Heart right ventricle (tissue), 16 donors: ENCODE results near the gene SV2A. TPM values are rescaled to one million over a fixed set of nuclear protein-coding genes. Genes with fewer than 3 reads are reported as not detected.
"Not testable (repeated sequence)": the region's sequence is repeated elsewhere in the genome, so short reads cannot be mapped to it uniquely, and the experiment has no call there.

Source experiments
- ATAC-seq, 8 donors: fragments of 200-7000 bp; cut with Tn5 transposase; one replicate each; pipeline ENCODE4 v1.9.1; 2020; ENCODE audit warnings: mild to moderate bottlenecking in 8 of 8, moderate library complexity in 8 of 8, moderate number of reproducible peaks in 1 of 8
- DNase-seq, 2 donors: peaks; one replicate each; pipeline ENCODE4 v3.0.0-alpha.2; 2020
- H3K27ac ChIP-seq, 10 donors: fragments of 200-600 bp; sonication (generic) in 2 of 10; one replicate each; pipeline versions ENCODE4 v1.5.0 to v1.8.0; 2020 to 2022; ENCODE audit warnings: mild to moderate bottlenecking in 3 of 10
- H3K27me3 ChIP-seq, 7 donors: fragments of 200-600 bp; one replicate each; pipeline ENCODE4 v1.8.0; 2021 to 2022; ENCODE audit warnings: mild to moderate bottlenecking in 2 of 7
- H3K36me3 ChIP-seq, 9 donors: fragments of 200-600 bp; sonication (generic) in 1 of 9; one replicate each; pipeline versions ENCODE4 v1.5.0 to v1.8.0; 2020 to 2022; ENCODE audit warnings: mild to moderate bottlenecking in 2 of 9
- H3K4me1 ChIP-seq, 9 donors: fragments of 200-600 bp; sonication (generic) in 1 of 9; one replicate each; pipeline versions ENCODE4 v1.5.0 to v1.8.0; 2020 to 2022; ENCODE audit warnings: mild to moderate bottlenecking in 4 of 9
- H3K4me3 ChIP-seq, 10 donors: fragments of 200-600 bp; sonication (generic) in 2 of 10; one replicate each; pipeline versions ENCODE4 v1.5.0 to v1.8.0; 2020 to 2022; ENCODE audit warnings: mild to moderate bottlenecking in 7 of 10, moderate library complexity in 2 of 10
- H3K9me3 ChIP-seq, 11 donors: fragments of 200-600 bp in 10 of 11; sonication (generic) in 2 of 11; one replicate each; pipeline versions ENCODE4 v1.5.0 to v1.8.0; 2013 to 2022; ENCODE audit warnings: mild to moderate bottlenecking in 2 of 11, control low read depth in 1 of 11, moderate library complexity in 1 of 11
- WGBS, 2 donors: extraction: QIAGEN DNeasy Blood & Tissue Kit; methylation state at CpG; one replicate each; pipeline ENCODE4 v1.1.7; 2013; ENCODE audit warnings: inconsistent platforms in 1 of 2; 5-methylcytosine and 5-hydroxymethylcytosine counted together
- intact Hi-C, 10 donors: fragments of 100-400 bp; cut with DNase I; formaldehyde crosslinking; loops; one replicate each; pipeline versions ENCODE4 v1.11.1 to v1.14.2; 2022
- polyA plus RNA-seq, 2 donors: library from polyadenylated mRNA; stranded (reverse); fragments of 200-250 nt; gene quantifications; one replicate each; pipeline ENCODE4 v1.2.3, GENCODE V29; 2013
- total RNA-seq, 10 donors: library from RNA; stranded (reverse); fragmentation: NEBNext Ultra II Directional in 3 of 10; extraction: Animal tissue kit (Norgen Biotek cat#: 25700) in 3 of 10; gene quantifications; one replicate each; pipeline versions ENCODE4 v1.2.1 to v1.2.4, GENCODE V29; 2021 to 2023
- TF ChIP-seq, protein P1 (sequence below), 9 donors: fragments of 200-600 bp; sonication (generic) in 2 of 9; IDR thresholded peaks; one replicate each; pipeline versions ENCODE4 v1.5.0 to v1.8.0; 2021 to 2022; ENCODE audit warnings: antibody characterized with exemption in 9 of 9, mild to moderate bottlenecking in 5 of 9, moderate library complexity in 1 of 9
- donor health status: Arrhythmogenic right ventricular cardiomyopathy.
- donor health status: ischemic (EF 13 %, LVEDD 7.1; RV severe dilation, severe dysfunction).
- donor health status: healthy with polysubstance abuse.
- donor health status: DM: no; HTN: yes; CAD: no.
- donor health status: DM: no; HTN: no; CAD: no.
- donor health status: ischemic (EF 25% LVEDD 6.9; RV normal size, moderate dysfunction).
- donor health status: ischemic (EF 25% LVEDD 5.7; RV mildly dilated, moderate dysfunction).
- donor health status: healthy.
- donor health status: DM: yes; HTN: yes; CAD: no.
- donor health status: Ischemic cardiomyopathy.
- donor health status: ischemic (EF 35%, LVEDD 5.7; RV mildly dilated, moderate dysfunction).
- donor health status: nonischemic (EF 11% LVEDD 7.7; RV severe dilation, severe dysfunction).
- donor health status: DM: yes; HTN: yes; CAD: no.
- donor health status: PGD.
- donor health status: ischemic (EF 29% LVEDD 5.4; RV normal size, mild dysfunction).
- donor health status: nonischemic (EF 23%, LVEDD 6.1; RV moderate dilation, normal function).

The SV2A gene
- total and polyA plus RNA-seq, 12 donors, result 0.14 to 0.68 (median 0.37) TPM

DNA sequence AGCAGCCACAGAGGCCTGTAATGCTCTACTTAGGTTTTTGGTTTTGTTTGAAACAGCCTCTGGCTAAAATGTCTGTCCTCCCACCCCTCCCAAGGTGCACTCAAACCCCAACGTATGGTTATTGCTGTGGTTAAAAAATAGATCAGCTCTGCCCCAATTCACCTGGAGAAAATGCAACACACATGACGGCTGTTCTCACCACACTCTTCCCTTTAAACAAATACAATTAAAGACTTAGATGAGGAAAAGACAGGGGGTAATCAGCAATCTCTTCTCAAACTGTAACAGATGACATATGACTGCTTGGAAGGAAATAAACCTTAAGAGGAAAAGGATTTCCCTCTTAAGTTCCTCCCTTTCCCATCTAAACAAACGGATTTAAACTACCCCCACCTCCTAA, 25.2 kb upstream of the SV2A start:
- intact Hi-C loops, result no loop called here
- no peaks in the 10 kb centered on the region for H3K9me3 ChIP-seq
- peaks cover 0 to 51% (median 19%) of the 10 kb centered on the region in 9 donors for H3K36me3 ChIP-seq
- peaks cover 0 to 4% (median 0%) of the 10 kb centered on the region in 7 donors for H3K27me3 ChIP-seq
- DNase-seq (no peak), ATAC-seq (no peak)
- TF ChIP-seq, protein P1, sequence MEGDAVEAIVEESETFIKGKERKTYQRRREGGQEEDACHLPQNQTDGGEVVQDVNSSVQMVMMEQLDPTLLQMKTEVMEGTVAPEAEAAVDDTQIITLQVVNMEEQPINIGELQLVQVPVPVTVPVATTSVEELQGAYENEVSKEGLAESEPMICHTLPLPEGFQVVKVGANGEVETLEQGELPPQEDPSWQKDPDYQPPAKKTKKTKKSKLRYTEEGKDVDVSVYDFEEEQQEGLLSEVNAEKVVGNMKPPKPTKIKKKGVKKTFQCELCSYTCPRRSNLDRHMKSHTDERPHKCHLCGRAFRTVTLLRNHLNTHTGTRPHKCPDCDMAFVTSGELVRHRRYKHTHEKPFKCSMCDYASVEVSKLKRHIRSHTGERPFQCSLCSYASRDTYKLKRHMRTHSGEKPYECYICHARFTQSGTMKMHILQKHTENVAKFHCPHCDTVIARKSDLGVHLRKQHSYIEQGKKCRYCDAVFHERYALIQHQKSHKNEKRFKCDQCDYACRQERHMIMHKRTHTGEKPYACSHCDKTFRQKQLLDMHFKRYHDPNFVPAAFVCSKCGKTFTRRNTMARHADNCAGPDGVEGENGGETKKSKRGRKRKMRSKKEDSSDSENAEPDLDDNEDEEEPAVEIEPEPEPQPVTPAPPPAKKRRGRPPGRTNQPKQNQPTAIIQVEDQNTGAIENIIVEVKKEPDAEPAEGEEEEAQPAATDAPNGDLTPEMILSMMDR (IDR thresholded peaks at IDR 0.05), result no peak
- 44 to 45% methylated on average over 3 of the region's 3 CpGs for WGBS, 2 donors
- H3K4me1 ChIP-seq, result peaks cover 0 to 32% (median 21%) of the 10 kb centered on the region in 9 donors
- no peak overlapping the region for H3K4me3 ChIP-seq
- H3K27ac ChIP-seq, result peak overlapping the region in 5 of 10 donors; percentile 1 to 54 (median 47)

DNA sequence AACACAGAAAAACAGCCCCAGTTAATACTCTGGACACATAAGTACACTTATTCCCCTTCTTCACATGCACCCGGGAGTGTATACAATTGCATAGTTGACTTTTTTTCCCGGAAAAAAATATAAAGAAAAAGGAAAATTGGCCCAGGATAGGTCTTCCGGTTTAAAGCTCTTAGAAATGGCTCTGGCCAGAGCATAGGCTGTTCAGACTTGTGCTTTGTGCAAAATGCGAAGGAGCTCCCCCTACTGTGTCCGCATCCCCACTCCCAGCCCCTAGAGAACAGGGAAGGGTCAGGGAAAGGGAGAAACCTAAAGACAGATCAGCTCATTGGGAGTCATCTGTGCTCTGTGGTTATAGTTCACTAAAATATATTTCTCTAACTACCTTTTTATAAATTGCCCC, 24.6 kb upstream of the SV2A start:
- WGBS, 2 donors, result 31 to 35% methylated on average over 5 of the region's 5 CpGs

DNA sequence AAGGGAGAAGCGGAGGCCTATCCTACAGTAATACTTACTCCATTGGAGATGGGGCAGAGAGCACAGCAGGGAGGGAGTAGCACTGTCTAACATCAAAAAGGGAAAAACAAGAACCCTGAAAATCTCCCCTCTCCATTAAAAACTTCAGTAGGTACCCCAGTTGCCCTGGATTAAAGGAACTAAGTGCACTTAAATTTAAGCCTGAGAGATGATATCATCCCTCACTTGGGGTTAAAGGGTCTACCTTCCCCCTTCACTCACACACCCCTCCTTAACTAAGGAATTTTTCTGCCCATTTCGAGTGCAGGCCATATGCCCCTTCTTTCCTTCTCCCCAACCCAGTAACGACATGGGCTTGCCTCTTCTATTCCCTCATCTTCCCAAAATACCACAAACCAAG, 22.8 kb upstream of the SV2A start:
- H3K27me3 ChIP-seq, result peaks cover 0 to 4% (median 0%) of the 10 kb centered on the region in 7 donors
- no peaks in the 10 kb centered on the region for H3K9me3 ChIP-seq
- peaks cover 0 to 54% (median 40%) of the 10 kb centered on the region in 9 donors for H3K4me1 ChIP-seq
- H3K36me3 ChIP-seq, result peaks cover 0 to 26% (median 11%) of the 10 kb centered on the region in 9 donors
- H3K4me3 ChIP-seq, result no peak overlapping the region
- H3K27ac ChIP-seq, result peak overlapping the region in 4 of 10 donors; percentile 71 to 92 (median 74)
- 86 to 91% methylated on average over 3 of the region's 3 CpGs for WGBS, 2 donors
- intact Hi-C loops, result no loop called here
- no peak for ATAC-seq
- TF ChIP-seq, protein P1 (IDR thresholded peaks at IDR 0.05), result no peak
- no peak for DNase-seq

More for the DNA sequence above, 24.6 kb upstream of the SV2A start:
- peaks cover 0 to 4% (median 0%) of the 10 kb centered on the region in 7 donors for H3K27me3 ChIP-seq
- ATAC-seq (peak in 7 of 8 donors; percentile 42 to 68 (median 55)), DNase-seq (peak in 1 of 2 donors; percentile 48)
- H3K9me3 ChIP-seq, result no peaks in the 10 kb centered on the region
- TF ChIP-seq, protein P1 (IDR thresholded peaks at IDR 0.05), result peak in 6 of 9 donors; percentile 41 to 67 (median 50)
- H3K4me1 ChIP-seq, result peaks cover 0 to 38% (median 28%) of the 10 kb centered on the region in 9 donors
- no peak overlapping the region for H3K4me3 ChIP-seq
- H3K36me3 ChIP-seq, result peaks cover 0 to 44% (median 18%) of the 10 kb centered on the region in 9 donors
- intact Hi-C loops, result no loop called here
- peak overlapping the region in 5 of 10 donors; percentile 1 to 54 (median 24) for H3K27ac ChIP-seq

DNA sequence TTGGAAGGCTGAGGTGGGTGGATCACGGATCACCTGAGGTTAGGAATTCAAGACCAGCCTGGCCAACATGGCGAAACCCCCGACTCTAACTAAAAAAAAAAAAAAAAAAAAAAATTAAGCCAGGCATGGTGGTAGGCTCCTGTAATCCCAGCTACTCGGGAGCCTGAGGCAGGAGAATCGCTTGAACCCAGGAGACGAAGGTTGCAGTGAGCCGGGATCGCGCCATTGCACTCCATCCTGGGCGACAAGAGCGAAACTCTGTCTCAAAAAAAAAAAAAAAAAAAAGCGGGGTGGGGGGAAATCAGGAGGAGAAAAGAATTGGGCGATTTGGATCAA, 21.0 kb upstream of the SV2A start:
- not testable (repeated sequence) for H3K36me3 ChIP-seq, DNase-seq, H3K27me3 ChIP-seq, H3K9me3 ChIP-seq
- peak in 4 of 8 donors; percentile 1 to 11 (median 6) for ATAC-seq
- intact Hi-C loops, result loop anchor here in 2 of 10 donors (2.0 to 5.0 kb wide), 2 partner anchors 41 to 50 kb away; partner anchors contain the start of gene BOLA1 (in 1 of the 2)
- WGBS, 2 donors, result 59 to 70% methylated on average over 11 to 13 of the region's 13 CpGs
- Histone ChIP-seq H3K4me3 (peak overlapping the region in 7 of 10 donors; percentile 18 to 42 (median 38)), H3K27ac (peak overlapping the region in 9 of 10 donors; percentile 71 to 92 (median 82)), H3K4me1 (peaks cover 0 to 59% (median 40%) of the 10 kb centered on the region in 9 donors)

DNA sequence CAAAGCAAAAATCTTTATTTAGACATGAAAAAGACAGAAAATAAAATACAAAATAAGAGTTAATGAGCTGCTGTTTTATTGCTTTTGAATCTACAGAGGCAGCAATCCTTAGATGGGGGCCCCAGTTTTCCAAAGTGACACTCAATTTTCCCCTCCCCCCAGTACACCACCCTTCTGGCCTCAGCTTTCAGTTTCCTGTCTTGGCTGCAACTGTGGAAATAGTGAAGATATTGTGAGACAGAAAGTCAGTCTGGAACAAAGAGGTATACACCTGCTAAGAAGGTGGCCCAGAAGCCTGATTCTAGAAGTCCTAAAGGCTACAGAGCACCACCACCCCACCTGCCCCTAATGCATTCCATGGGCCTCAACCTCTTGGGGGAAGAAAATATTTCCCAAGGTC, 20.1 kb upstream of the SV2A start:
- TF ChIP-seq, protein P1 (IDR thresholded peaks at IDR 0.05), result no peak
- no peaks in the 10 kb centered on the region for H3K9me3 ChIP-seq
- intact Hi-C loops, result loop anchor here in 2 of 10 donors (2.0 to 5.0 kb wide), 2 partner anchors 40 to 49 kb away; partner anchors contain the start of gene BOLA1 (in 1 of the 2)
- DNase-seq (no peak), ATAC-seq (peak in 3 of 8 donors; percentile 27 to 51 (median 43))
- peaks cover 0 to 5% (median 0%) of the 10 kb centered on the region in 9 donors for H3K36me3 ChIP-seq
- peak overlapping the region in 5 of 10 donors; percentile 67 to 84 (median 76) for H3K27ac ChIP-seq
- peak overlapping the region in 2 of 10 donors; percentile 58 to 61 for H3K4me3 ChIP-seq
- no peaks in the 10 kb centered on the region for H3K27me3 ChIP-seq
- H3K4me1 ChIP-seq, result peaks cover 0 to 59% (median 40%) of the 10 kb centered on the region in 9 donors
